GM21717 (cell line): Measurements from ENCODE around the gene STK4.
"Not testable (repeated sequence)": the region's sequence is repeated elsewhere in the genome, so short reads cannot be mapped to it uniquely, and the experiment has no call there.

Experiments used
- ATAC-seq: cut with Tn5 transposase; IDR thresholded peaks from one replicate; pipeline ENCODE4 v1.9.1; 2021; ENCODE audit warnings: mild to moderate bottlenecking, moderate library complexity; ENCODE audit not compliant: unreplicated experiment

Gene STK4

DNA sequence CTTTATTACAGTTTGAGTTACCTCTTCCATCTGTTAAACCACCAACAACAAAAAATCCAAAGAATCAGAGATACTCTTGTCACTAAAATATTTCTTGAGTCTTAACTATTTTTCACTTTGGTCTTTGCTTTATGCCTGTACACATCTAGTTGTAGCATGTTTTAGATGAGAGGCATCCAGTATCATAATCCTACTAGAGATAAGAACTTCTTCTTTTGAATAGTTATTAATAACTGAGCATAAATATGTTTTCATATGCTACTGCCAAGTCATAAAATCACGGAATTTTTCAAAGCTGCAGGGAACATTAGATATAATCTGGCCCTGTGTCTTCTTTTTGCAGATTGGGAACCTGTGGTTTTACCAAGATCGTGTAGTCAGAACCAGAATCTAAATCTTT lies 55.3 kb downstream of the STK4 start:
- no peak for ATAC-seq

DNA sequence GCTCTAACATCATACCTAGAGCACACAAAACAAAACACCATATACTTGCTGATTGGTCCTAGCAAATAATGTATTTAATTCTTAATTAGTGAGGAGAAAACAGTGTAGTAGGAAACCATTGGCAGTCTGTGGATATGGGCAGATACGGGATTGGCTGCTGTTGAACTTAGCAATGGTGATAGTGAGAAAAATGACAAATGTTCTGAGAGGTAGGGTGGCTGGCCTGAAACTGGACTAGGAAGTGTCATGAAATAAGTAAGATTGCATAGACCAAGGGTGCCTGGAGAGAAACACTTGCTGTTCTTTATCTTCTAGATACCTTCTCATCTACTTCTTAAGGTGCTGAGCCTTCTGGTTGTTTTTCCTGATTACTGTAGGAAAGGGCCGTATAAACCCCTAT lies 56.8 kb downstream of the STK4 start:
- ATAC-seq: not testable (repeated sequence)

DNA sequence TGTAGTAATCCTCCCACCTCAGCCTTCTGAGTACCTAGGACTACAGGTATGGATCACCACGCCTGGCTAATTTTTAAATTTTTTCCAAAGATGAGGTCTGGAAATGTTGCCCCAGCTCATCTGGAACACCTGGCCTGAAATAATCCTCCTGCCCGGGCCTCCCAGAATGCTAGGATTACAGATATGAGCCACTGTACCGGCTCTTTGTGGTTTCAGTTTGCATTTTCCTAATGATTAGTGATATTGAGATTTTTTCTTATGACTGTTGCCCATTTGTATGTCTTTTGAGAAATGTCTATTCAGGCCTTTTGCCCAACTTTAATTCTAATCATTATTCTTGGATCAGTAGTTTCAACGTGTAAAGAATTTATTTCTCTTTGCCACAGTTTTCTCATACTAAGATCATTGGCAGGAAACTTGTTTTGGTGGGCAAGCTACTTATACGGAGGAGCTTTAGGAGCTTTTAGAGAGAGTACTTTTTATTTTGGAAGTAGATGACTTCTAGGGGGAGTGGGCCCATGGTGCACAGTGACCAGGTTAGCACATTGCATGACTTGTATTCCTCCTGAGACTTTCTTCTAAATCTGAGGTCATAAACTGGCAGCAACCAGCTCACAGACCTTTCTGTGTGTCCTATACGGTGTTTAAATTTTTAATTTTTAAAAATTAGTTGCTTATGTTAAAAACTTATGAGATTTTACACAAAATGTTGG lies 62.3 kb downstream of the STK4 start:
- no peak for ATAC-seq

DNA sequence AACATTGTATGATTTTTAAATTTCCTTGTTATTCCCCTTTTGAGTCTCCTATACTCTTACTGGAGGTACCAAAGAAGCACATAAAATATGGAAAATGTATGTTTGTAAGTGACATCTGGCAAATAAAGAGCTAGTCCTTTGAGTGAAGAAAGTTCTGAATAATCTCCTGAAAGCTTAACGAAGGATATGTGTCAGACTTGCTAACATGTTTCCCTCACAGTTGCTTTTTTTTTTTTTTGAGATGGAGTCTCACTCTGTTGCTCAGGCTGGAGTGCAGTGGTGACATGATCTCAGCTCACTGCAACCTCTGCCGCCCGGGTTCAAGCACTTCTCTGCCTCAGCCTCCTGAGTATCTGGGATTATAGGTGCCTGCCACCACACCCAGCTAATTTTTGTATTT lies 63.6 kb downstream of the STK4 start:
- ATAC-seq: no peak

DNA sequence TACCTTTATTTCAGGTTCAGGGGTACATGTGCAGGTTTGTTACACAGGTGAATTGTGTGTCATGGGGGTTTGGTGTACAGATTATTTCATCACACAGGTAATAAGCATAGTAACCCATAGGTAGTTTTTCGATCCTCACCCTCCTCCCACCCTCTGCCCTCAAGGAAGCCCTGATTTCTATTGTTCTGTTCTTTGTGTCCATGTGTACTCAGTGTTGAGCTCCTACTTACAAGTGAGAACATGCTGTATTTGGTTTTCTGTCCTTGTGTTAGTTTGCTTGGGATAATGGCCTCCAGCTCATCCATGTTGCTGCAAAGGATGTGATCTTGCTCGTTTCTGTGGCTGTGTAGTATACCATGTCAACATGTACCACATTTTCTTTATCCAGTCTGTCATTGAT lies 66.0 kb downstream of the STK4 start:
- no peak for ATAC-seq

DNA sequence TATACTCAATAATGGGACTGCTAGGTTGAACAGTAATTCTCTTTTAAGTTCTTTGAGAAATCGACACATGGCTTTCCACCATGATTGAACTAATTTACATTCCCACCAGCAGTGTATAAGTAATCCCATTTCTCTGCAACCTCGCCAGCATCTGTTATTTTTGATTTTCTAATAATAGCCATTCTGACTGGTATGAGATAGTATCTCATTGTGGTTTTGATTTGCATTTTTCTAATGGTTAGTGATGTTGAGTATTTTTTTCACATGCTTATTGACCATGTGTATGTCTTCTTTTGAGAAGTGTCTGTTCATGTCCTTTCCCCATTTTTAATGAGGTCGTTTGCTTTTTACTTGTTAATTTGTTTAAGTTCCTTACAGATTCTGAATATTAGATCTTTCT lies 66.5 kb downstream of the STK4 start:
- no peak for ATAC-seq

DNA sequence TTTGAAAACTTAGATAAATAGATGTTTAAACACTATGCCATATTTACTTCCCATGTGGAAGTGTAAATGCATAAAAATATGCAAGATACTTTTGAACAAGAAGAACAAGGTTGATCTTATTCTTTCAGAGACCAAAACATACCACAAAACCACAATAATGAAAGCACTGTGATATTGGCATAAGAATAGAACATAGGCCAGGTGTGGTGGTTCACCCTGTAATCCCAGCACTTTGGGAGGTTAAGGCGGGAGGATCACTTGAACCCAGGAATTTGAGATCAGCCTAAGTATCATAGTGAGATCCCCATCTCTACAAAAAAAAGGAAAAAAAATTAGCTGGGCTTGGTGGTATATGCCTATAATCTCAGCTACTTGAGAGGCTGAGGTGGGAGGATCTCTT lies 68.1 kb downstream of the STK4 start:
- ATAC-seq: no peak

DNA sequence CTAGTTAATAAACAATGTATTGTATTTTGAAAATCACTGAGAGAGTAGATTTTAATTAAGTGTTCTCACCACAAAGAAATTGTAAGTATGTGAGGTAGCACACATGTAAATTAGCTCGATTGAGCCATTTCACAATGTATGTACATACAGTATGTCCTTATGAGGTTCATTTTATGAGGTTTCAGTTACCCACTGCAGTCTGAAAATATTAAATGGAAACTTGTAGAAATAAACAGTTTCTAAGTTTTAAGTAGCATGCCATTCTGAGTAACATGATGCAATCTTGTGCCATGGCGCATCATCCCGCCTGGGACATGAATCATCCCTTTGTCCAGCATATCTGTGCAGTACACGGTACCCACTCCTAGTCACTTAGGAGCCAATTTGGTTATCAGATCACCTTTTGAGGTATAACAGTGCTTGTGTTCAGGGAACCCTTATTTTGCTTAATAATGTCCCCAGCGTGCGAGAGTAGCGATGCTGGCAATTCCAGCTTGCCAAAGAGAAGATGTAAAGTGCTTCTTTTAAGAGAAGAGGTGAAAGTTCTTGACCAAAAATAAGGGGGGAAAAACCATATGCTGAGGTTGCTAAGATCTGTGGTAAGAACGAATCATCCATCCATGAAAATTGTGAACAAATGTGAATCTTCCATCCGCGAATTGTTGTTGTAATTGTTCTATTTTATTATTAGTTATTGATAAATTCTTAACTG lies 69.9 kb downstream of the STK4 start:
- no peak for ATAC-seq

DNA sequence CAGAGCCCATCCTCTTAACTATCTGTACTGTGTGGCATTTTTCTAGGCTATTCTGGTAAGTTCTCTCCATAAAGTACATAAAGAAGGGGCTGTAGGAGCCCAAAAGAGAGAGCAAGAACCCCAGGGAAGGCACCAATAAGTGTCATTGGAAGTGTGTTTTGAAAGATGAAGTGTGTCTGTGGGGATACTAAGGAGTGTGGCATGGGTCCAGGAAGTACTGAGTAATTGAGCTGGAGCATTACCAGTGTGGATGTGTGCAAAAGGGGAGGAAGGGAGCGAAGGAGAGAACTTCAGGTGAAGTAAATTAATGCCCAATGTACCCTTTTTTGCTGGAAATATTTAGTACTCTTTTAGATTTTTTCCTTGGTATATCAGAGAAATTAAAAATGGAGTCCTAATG lies 70.7 kb downstream of the STK4 start:
- ATAC-seq: no peak

DNA sequence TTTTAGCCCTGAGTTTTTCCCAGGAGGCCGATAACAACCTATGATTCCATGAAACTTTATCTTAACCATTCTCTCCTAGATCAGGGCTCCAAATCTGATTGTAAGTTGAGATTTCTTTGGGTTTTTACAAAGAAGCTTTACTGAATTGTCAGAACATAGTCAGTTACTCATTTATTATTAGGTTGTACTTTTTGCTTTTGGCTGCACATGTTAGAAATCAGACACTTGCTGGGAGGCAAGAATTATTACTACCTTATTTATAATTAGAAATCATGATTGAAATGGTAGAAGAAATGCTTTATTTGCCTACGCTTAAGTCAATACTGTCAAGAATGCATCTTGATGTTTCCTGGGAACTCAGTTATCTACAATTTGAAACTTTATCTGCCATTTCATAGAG lies 71.3 kb downstream of the STK4 start:
- no peak for ATAC-seq

DNA sequence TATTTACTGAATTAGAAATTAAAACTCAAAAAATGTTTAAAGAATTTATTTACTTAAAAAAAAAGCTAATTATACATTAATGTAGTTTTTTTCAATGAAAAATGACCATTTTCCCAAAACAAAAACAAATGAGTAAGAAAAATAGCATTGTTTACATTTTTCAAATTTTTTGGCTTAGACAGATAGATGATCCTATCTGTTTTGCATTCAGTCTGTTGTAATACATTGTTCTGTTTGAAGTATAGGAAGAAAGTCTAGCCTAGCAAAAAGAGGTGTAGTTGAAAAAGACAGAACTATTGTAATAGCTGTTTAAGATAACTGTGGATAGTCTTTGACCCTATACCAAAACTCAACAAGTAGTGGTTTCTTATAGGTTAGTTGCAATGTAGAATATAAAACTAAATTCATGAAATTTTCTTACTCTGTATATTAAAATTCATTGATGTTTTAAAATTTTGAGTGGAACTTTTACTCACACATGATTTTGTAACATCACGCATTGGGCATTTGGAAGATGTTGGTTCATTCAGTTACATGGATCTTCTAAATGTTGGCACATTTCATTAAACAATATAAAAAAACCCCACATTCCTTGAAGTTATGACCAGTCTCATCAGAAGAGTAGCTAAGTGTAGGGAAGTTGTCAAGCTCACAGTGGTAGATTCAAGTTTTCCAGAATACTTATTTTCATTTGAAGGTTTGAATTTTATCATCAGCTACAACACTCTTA lies 72.6 kb downstream of the STK4 start:
- ATAC-seq: no peak

DNA sequence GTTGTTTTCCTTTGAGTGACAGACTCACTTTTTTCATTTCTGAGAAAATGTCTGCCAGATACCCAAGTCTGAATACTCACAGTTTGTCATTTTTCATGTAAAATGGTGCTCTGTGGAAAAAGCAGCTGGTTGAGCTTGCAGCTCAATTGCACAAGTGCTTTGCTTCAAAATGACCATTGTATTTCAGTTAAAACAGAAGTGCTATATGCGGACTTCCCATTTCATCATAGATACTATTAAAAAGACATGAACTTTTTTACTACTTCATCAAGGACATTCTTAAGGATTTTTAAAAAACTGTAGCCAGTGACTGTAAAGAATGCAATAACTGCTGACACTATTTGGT lies 73.1 kb downstream of the STK4 start:
- no peak for ATAC-seq

DNA sequence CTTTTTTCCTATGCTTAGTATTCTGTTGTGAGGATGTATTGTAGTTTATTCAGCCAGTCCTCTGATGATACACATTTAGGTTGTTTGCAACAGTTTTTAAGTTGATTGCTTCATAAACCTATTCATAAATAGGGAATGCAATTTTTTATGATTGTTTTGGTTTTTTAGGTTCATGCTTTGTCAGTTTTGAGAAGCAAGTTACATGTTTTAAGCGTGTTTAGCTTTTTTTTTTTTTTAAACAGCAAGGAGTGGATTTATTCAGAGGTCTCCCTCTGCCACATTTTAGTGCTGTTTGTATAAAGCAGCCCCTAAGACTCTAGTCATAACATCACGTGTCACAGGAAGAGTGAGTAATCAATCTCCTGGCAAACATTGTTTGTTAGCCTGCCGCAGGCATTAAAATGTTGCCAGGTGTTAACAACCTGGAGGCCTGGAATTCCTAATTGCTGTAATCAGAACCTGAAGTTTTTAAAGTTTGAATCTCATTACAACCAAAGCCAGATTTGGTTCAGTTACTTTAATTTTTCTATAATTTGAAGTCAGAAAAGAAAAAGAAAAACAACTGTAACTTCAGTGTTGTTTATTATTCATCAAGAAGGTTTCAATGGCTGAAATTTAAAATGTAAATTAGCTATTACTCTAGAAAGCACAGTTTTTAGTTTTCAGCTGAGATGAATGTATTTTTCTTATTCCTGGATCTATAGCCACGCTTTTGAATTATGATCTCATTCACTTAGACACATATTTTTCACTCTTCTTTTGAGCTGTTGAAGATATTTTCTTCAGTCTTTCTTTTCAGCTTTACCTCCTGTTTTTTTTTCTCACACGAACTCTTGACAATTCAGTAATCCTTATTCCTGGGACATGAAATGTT lies 75.4 kb downstream of the STK4 start:
- ATAC-seq: no peak

DNA sequence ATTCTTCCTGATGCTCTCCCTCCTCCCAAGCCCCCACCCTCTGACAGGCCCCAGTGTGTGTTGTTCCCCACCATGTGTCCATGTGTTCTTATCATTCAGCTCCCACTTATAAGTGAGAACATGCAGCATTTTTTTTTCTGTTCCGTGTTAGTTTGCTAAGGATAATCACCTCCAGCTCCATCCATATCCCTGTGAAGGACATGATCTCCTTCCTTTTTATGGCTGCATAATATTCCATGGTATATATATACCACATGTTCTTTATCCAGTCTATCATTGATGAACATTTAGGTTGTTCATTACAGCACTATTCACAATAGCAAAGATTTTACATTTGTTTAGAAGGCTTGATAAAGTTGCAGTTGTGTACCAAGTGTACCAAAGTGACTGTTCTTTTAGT lies 76.7 kb downstream of the STK4 start:
- ATAC-seq: no peak

DNA sequence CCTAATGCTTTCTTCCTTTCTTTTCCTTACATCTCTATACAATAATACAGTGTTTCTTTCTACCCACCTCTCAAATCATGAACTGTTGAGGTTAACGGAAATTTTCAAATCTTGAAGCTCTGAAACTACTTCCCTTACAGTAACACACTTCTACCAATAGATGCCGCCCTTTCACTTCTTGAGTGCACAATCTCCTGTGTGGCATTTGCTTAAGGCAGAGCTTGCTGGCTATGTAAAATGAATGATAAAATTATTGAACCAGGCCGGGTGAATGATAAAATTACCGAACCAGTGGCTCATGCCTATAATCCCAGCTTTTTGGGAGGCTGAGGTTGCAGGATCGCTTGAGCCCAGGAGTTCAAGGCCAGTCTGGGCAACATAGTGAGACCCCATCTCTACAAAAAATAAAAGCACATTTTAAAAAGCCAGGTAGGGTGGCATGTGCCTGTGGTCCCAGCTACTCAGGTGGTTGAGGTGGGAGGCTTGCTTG lies 77.8 kb downstream of the STK4 start:
- peak; percentile 60 for ATAC-seq

DNA sequence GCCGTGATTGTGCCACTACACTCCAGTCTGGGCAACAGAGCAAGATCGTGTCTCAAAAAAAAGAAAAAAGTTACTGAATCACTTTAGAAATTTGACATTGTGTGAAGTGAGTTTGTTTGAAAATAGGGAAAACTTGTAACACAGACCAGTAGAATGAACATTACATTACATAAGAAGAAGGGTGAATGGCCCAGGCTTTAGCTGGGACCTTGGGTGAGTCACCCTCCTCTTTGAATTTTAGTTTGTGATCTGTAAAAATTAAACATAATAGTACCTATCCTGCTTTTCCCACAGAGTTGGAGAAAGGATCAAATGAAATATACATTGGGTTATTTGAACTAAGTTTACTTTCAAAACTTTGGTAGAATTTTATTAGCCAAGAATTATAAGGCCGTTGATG lies 78.3 kb downstream of the STK4 start:
- no peak for ATAC-seq

DNA sequence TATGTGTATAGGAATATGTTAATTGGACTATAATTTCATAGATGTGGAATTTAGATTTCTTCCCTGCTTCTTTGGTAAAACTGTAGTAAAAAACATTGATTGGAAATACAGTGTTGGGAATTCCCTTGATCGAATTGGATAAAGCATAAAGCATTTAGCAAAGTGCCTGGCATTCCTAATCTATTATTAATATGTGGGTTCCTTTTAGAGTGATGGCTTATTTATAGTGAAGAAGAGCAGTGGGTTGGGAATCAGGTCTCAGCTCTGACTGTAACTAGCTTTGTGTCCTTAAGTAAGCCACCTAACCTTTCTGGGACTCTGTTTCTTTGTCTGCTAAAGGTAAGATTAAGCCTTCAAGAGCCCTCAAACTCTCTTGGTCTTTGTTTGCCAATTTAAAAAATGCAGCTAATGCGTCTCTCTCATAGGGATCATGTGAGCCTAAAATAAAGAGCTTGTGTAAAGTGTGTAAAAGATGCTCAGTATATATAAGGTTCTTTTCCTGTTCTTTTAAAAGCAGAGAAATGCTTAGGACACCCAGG lies 81.3 kb downstream of the STK4 start:
- no peak for ATAC-seq

DNA sequence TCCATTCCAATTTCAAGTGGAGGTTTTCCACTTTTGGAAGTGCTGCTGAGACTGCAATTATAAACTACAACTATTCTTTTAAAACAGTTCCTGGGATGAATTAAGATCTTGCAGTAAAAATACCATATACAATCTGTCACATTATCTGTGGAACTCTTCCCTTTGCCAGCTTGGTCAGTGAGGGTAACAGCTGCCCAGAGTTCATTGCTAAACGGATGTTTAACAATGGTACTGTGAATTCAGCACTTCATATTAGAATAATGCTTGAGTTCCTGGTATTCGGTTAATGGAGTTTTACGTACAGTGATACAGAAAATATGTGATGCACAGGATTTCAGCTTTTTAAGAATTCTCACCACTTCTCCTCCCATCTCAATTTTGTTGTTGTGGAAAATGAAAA lies 83.1 kb downstream of the STK4 start:
- no peak for ATAC-seq

DNA sequence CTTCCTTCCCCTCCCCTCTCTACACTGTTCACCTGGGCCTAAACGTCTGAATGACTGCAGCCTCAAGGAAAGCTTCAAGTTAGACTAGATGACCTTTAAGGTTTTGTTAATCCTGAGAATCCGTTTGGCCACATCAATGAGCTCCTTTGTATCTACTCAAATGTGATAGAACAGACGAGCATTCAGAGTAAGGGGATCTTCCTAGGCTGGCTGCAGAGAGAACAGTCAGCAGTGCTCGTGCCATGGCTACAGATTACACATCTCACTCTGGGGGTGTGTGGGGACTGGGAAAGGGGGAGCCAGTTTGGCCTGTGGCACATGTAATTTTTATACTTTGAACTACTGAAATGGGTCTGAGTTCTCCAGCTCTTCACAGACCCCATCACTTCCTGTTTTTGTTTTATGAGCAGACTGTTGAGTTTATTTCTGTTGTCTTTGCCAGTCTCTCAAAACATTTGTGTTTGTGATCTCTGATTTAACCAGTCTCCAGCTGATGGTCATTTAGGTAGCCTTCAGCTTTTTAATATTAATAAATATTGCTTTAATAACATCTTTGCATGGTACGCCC lies 83.7 kb downstream of the STK4 start:
- no peak for ATAC-seq
